ENCODE measurements around the gene TWF1.
"Not testable (repeated sequence)": the region's sequence is repeated elsewhere in the genome, so short reads cannot be mapped to it uniquely, and the experiment has no call there.

DNA sequence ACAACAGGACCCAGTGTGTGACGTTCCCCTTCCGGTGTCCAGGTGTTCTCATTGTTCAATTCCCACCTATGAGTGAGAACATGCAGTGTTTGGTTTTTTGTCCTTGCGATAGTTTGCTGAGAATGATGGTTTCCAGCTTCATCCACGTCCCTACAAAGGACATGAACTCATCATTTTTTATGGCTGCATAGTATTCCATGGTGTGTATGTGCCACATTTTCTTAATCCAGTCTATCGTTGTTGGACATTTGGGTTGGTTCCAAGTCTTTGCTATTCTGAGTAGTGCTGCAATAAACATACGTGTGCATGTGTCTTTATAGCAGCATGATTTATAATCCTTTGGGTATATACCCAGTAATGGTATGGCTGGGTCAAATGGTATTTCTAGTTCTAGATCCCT is 54.8 kb downstream of the TWF1 start:
- TF ChIP-seq CEBPB (IDR thresholded peaks at IDR 0.05; ENCODE audit: low read depth, low read length); RFX5 (IDR thresholded peaks at IDR 0.05; ENCODE audit: low read depth, low read length); MAFK (IDR thresholded peaks at IDR 0.05; ENCODE audit: low read depth, low read length); RCOR1 (IDR thresholded peaks at IDR 0.05; ENCODE audit: insufficient replicate concordance, low read length); SMC3 (IDR thresholded peaks at IDR 0.05; ENCODE audit: low read depth, low read length): not testable (repeated sequence)
- TF ChIP-seq, protein P1, sequence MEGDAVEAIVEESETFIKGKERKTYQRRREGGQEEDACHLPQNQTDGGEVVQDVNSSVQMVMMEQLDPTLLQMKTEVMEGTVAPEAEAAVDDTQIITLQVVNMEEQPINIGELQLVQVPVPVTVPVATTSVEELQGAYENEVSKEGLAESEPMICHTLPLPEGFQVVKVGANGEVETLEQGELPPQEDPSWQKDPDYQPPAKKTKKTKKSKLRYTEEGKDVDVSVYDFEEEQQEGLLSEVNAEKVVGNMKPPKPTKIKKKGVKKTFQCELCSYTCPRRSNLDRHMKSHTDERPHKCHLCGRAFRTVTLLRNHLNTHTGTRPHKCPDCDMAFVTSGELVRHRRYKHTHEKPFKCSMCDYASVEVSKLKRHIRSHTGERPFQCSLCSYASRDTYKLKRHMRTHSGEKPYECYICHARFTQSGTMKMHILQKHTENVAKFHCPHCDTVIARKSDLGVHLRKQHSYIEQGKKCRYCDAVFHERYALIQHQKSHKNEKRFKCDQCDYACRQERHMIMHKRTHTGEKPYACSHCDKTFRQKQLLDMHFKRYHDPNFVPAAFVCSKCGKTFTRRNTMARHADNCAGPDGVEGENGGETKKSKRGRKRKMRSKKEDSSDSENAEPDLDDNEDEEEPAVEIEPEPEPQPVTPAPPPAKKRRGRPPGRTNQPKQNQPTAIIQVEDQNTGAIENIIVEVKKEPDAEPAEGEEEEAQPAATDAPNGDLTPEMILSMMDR (conservative IDR thresholded peaks at IDR 0.05; ENCODE audit: low read depth, low read length), result not testable (repeated sequence)
- TF ChIP-seq, protein P2, sequence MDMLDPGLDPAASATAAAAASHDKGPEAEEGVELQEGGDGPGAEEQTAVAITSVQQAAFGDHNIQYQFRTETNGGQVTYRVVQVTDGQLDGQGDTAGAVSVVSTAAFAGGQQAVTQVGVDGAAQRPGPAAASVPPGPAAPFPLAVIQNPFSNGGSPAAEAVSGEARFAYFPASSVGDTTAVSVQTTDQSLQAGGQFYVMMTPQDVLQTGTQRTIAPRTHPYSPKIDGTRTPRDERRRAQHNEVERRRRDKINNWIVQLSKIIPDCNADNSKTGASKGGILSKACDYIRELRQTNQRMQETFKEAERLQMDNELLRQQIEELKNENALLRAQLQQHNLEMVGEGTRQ (IDR thresholded peaks at IDR 0.05; ENCODE audit: low read depth, low read length), result not testable (repeated sequence)
- TF ChIP-seq, protein P3, sequence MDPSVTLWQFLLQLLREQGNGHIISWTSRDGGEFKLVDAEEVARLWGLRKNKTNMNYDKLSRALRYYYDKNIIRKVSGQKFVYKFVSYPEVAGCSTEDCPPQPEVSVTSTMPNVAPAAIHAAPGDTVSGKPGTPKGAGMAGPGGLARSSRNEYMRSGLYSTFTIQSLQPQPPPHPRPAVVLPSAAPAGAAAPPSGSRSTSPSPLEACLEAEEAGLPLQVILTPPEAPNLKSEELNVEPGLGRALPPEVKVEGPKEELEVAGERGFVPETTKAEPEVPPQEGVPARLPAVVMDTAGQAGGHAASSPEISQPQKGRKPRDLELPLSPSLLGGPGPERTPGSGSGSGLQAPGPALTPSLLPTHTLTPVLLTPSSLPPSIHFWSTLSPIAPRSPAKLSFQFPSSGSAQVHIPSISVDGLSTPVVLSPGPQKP (IDR thresholded peaks at IDR 0.05; ENCODE audit: borderline replicate concordance, low read depth, low read length), result not testable (repeated sequence)
